Smooth muscle cell (in vitro differentiated cells): ENCODE measurements around the gene PARD3B. TPM values are rescaled to one million over a fixed set of nuclear protein-coding genes. Genes with fewer than 3 reads are reported as not detected.

Source experiments
- DNase-seq: peaks from one replicate; lab custom pipeline; 2025; ENCODE audit not compliant: unreplicated experiment; lab: John Stamatoyannopoulos, UW
- H2AFZ ChIP-seq: fragments of 200-600 bp; sonication (generic); 2 replicates; pipeline ENCODE4 v1.6.0; 2016; ENCODE audit warnings: antibody characterized with exemption, low read depth, mild to moderate bottlenecking
- H3F3A ChIP-seq: fragments of 200-600 bp; sonication (generic); 2 replicates; pipeline ENCODE4 v1.6.0; 2017; ENCODE audit warnings: antibody characterized with exemption, low read depth
- H3K27ac ChIP-seq: fragments of 200-600 bp; sonication (generic); 2 replicates; pipeline ENCODE4 v1.5.1; 2016; ENCODE audit warnings: low read depth, mild to moderate bottlenecking
- H3K27me3 ChIP-seq: fragments of 200-600 bp; sonication (generic); 2 replicates; pipeline ENCODE4 v1.6.1; 2016; ENCODE audit warnings: low read depth, mild to moderate bottlenecking
- H3K36me3 ChIP-seq: fragments of 200-600 bp; sonication (generic); 2 replicates; pipeline ENCODE4 v1.5.1; 2016; ENCODE audit warnings: low read depth
- H3K4me1 ChIP-seq: fragments of 200-600 bp; sonication (generic); 2 replicates; pipeline ENCODE4 v1.5.1; 2016; ENCODE audit warnings: low read depth
- H3K4me2 ChIP-seq: fragments of 200-600 bp; sonication (generic); 2 replicates; pipeline ENCODE4 v1.6.0; 2016; ENCODE audit warnings: mild to moderate bottlenecking
- H3K4me3 ChIP-seq: fragments of 200-600 bp; sonication (generic); 2 replicates; pipeline ENCODE4 v1.5.1; 2016; ENCODE audit warnings: mild to moderate bottlenecking
- H3K79me2 ChIP-seq: fragments of 200-600 bp; sonication (generic); 2 replicates; pipeline ENCODE4 v1.6.0; 2016; ENCODE audit warnings: low read depth, mild to moderate bottlenecking
- H3K9ac ChIP-seq: fragments of 200-600 bp; sonication (generic); 2 replicates; pipeline ENCODE4 v1.6.0; 2016; ENCODE audit warnings: low read depth
- H3K9me3 ChIP-seq: fragments of 200-600 bp; sonication (generic); replicated peaks from 2 replicates; pipeline ENCODE4 v1.5.1; 2016; ENCODE audit warnings: low read depth
- H4K20me1 ChIP-seq: fragments of 200-600 bp; sonication (generic); 2 replicates; pipeline ENCODE4 v1.6.0; 2016; ENCODE audit warnings: low read depth
- WGBS: methylation state at CpG from one replicate; pipeline ENCODE4 v1.1.7; 2016; ENCODE audit warnings: low lambda C conversion rate; 5-methylcytosine and 5-hydroxymethylcytosine counted together
- polyA plus RNA-seq: library from polyadenylated mRNA; unstranded; fragments of >200 nt; fragmentation: Nextera tagmentation; extraction: Ambion mirVana; gene quantifications from 2 replicates; pipeline ENCODE4 v1.2.1, GENCODE V29; 2016
- total RNA-seq: library from RNA; depleted of rRNA; stranded (reverse); fragments of >200 nt; gene quantifications from 2 replicates; pipeline ENCODE4 v1.2.3, GENCODE V29; 2014
- TF ChIP-seq, protein P1 (sequence below): fragments of 200-600 bp; sonication (generic); IDR thresholded peaks from 2 replicates; pipeline ENCODE4 v1.5.1; 2017; ENCODE audit warnings: borderline replicate concordance, mild to moderate bottlenecking, antibody characterized with exemption; ENCODE audit not compliant: insufficient read depth, poor library complexity, severe bottlenecking

PARD3B gene
- total and polyA plus RNA-seq, 2 experiments from 2014 or later = 3.3 to 12.2 TPM

- Histone ChIP-seq H3K9ac (no peak overlapping the region), H3K4me1 (no peaks in the 10 kb centered on the region), H3K4me2 (no peak overlapping the region), H3K27me3 (no peaks in the 10 kb centered on the region), H3K36me3 (no peaks in the 10 kb centered on the region), H4K20me1 (no peaks in the 10 kb centered on the region), H2AFZ (no peak overlapping the region), H3K27ac (no peak overlapping the region), H3K79me2 (no peaks in the 10 kb centered on the region), H3F3A (no peaks in the 10 kb centered on the region), H3K9me3 (no peaks in the 10 kb centered on the region), H3K4me3 (no peak overlapping the region)
- 81% methylated on average over 5 of the region's 5 CpGs for WGBS
- DNase-seq = no peak
- TF ChIP-seq, protein P1, sequence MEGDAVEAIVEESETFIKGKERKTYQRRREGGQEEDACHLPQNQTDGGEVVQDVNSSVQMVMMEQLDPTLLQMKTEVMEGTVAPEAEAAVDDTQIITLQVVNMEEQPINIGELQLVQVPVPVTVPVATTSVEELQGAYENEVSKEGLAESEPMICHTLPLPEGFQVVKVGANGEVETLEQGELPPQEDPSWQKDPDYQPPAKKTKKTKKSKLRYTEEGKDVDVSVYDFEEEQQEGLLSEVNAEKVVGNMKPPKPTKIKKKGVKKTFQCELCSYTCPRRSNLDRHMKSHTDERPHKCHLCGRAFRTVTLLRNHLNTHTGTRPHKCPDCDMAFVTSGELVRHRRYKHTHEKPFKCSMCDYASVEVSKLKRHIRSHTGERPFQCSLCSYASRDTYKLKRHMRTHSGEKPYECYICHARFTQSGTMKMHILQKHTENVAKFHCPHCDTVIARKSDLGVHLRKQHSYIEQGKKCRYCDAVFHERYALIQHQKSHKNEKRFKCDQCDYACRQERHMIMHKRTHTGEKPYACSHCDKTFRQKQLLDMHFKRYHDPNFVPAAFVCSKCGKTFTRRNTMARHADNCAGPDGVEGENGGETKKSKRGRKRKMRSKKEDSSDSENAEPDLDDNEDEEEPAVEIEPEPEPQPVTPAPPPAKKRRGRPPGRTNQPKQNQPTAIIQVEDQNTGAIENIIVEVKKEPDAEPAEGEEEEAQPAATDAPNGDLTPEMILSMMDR = no peak
These were observed 279.6 kb downstream of the PARD3B start for GRCh38 chr2:204824751-204825453.

GRCh38 chr2:204825681-204826080 lies 280.4 kb downstream of the PARD3B start:
- no peaks in the 10 kb centered on the region for H3F3A ChIP-seq
- no peak overlapping the region for H3K4me2 ChIP-seq
- no peak overlapping the region for H3K9ac ChIP-seq
- H3K4me3 ChIP-seq = no peak overlapping the region
- H4K20me1 ChIP-seq = no peaks in the 10 kb centered on the region
- no peaks in the 10 kb centered on the region for H3K27me3 ChIP-seq
- H3K36me3 ChIP-seq = no peaks in the 10 kb centered on the region
- DNase-seq = no peak
- 95% methylated on average over 5 of the region's 5 CpGs for WGBS
- H3K27ac ChIP-seq = no peak overlapping the region
- TF ChIP-seq, protein P1 = no peak
- no peaks in the 10 kb centered on the region for H3K4me1 ChIP-seq
- H3K79me2 ChIP-seq = no peaks in the 10 kb centered on the region
- no peak overlapping the region for H2AFZ ChIP-seq
- H3K9me3 ChIP-seq = no peaks in the 10 kb centered on the region

DNA sequence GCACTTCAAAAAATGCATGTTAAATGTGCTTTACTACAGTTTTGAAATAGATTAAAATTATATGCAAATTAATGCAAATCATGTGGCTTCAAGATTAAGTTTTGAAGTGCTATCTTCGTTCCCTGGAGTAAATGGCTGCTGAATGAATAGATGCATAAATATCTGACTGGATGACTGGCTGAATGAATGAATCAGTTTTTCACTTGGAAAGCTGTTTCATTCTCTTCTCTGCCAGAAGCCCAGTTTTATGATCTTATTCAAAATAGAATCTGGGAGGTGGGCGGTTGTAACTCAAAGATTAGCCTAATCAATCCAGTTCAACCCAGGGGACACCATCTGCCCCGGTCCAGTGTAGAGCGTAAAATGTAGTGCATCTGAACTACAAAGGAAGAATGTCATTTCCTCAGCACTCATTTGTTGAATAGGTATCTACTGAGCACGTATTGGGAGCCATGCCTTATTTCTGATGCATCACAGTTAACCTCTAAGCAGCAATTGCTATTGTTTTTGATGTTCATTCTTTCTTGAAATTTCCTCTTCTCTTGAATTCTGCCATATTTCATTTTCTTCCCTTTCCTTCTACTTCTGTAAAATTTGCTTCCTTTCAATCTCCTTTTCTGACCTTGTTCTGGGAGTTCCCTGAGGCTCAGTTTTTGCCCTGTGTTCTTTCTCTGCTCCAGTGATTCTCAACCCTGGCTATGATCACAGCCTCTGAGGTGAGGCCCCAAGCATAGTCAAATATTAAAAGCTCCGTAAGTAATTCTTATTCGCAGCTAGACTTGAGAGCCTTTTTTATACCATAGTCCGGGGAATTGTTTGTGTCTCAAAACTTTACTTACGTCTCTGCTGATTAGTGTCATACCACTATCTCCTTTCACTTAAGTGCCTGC lies 282.7 kb downstream of the PARD3B start:
- 90% methylated on average over 9 of the region's 9 CpGs for WGBS
- Histone ChIP-seq H3K4me1 (no peaks in the 10 kb centered on the region), H3K9me3 (no peaks in the 10 kb centered on the region), H3K27ac (no peak overlapping the region), H4K20me1 (no peaks in the 10 kb centered on the region), H3K4me3 (no peak overlapping the region), H2AFZ (no peak overlapping the region), H3K79me2 (no peaks in the 10 kb centered on the region), H3F3A (no peaks in the 10 kb centered on the region), H3K36me3 (no peaks in the 10 kb centered on the region), H3K9ac (no peak overlapping the region), H3K4me2 (no peak overlapping the region), H3K27me3 (no peaks in the 10 kb centered on the region)
- DNase-seq = no peak
- TF ChIP-seq, protein P1 = no peak
